ENCODE measurements around the gene MAP3K5.
"Not testable (repeated sequence)": the region's sequence is repeated elsewhere in the genome, so short reads cannot be mapped to it uniquely, and the experiment has no call there.

MAP3K5 gene

GRCh38 chr6:136766274-136766673 lies 26.0 kb downstream of the MAP3K5 start:
- TF ChIP-seq, protein P1, sequence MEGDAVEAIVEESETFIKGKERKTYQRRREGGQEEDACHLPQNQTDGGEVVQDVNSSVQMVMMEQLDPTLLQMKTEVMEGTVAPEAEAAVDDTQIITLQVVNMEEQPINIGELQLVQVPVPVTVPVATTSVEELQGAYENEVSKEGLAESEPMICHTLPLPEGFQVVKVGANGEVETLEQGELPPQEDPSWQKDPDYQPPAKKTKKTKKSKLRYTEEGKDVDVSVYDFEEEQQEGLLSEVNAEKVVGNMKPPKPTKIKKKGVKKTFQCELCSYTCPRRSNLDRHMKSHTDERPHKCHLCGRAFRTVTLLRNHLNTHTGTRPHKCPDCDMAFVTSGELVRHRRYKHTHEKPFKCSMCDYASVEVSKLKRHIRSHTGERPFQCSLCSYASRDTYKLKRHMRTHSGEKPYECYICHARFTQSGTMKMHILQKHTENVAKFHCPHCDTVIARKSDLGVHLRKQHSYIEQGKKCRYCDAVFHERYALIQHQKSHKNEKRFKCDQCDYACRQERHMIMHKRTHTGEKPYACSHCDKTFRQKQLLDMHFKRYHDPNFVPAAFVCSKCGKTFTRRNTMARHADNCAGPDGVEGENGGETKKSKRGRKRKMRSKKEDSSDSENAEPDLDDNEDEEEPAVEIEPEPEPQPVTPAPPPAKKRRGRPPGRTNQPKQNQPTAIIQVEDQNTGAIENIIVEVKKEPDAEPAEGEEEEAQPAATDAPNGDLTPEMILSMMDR (IDR thresholded peaks at IDR 0.05; ENCODE audit: control insufficient read depth, extremely low read depth, insufficient read depth) = no peak
- no peak for DNase-seq (ENCODE audit: low read depth)
- H3K4me3 ChIP-seq (ENCODE audit: low read depth, low read length) = no peak overlapping the region

DNA sequence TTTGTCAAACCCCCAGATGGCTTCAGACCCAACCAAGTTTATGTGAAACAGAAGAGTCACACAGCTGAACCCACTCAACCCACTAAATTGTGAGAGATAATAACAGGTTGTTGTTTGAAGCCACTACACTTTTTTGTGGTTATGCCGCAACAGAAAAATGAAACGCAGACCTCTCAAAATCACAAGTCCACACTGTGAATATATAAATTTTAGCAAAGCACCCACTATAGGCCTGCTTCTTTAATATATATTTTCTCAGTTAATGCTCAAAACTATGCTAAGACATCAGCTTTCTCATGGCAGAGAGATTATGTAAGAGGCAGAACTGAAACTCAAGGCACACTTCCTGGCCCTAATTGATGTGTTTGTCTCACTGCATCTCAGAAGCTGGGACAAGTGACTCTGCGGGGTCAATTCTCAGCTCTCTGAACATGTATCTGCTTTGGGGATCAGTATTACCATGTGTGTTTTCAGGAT lies 27.7 kb downstream of the MAP3K5 start:
- TF ChIP-seq, protein P1 (IDR thresholded peaks at IDR 0.05; ENCODE audit: control insufficient read depth, extremely low read depth, insufficient read depth) = no peak
- no peak for DNase-seq (ENCODE audit: low read depth)
- no peak overlapping the region for H3K4me3 ChIP-seq (ENCODE audit: low read depth, low read length)

- TF ChIP-seq, protein P1 (IDR thresholded peaks at IDR 0.05; ENCODE audit: control insufficient read depth, extremely low read depth, insufficient read depth) = no peak
- no peak overlapping the region for H3K4me3 ChIP-seq (ENCODE audit: low read depth, low read length)
- no peak for DNase-seq (ENCODE audit: low read depth)
Observed at GRCh38 chr6:136763716-136764516, 28.4 kb downstream of the MAP3K5 start.

- TF ChIP-seq, protein P1 (IDR thresholded peaks at IDR 0.05; ENCODE audit: control insufficient read depth, extremely low read depth, insufficient read depth) = no peak
- no peak overlapping the region for H3K4me3 ChIP-seq (ENCODE audit: low read depth, low read length)
- DNase-seq (ENCODE audit: low read depth) = no peak
Observed at GRCh38 chr6:136763255-136763654, 29.0 kb downstream of the MAP3K5 start.

DNA sequence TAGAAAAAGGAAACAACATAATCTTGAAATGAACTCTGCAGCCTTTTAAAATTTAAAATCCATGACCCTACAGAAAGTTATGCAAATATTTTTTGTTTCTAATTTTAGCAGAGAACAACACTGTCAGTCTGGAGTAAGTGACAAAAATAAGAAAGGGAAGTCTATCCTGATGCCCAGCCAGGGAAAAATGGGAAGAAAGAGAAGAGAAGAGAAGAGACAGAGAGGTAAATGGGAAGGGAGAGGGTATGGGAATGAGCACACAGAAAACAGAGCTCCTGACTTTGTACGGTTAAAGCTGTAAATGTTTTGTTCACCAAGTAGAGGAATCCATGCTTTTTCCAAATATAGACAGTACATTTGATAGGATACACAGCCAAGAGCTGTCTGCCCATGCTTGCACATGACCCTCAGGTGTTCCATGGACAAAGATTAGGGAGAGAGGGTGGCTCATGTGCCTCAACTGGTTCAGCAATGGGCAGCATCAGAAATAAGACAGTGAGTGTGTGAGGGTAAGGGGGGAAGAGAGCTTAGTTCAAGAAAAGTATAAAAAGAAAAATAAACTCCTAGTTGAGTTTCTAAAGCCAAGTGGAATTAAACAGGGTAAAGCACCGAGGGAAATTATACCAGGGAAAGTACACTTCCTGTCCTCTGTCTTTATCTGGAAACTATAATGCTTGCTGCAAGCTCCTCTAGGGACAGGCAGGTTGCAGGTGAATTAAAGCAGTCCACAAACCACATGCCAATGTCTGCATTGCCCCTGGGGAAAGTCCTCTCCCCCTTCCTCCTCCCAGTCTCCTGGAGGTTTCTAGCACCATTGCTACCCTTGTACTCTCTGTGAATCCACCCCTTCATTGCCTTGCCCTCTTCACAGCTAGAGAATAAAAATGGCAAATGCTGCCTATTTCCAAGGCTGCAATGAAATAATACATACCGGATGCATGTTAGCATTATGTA lies 30.0 kb downstream of the MAP3K5 start:
- no peak for DNase-seq (ENCODE audit: low read depth)
- TF ChIP-seq, protein P1 (IDR thresholded peaks at IDR 0.05; ENCODE audit: control insufficient read depth, extremely low read depth, insufficient read depth) = no peak
- H3K4me3 ChIP-seq (ENCODE audit: low read depth, low read length) = no peak overlapping the region

- H3K4me3 ChIP-seq (ENCODE audit: low read depth, low read length) = no peak overlapping the region
- TF ChIP-seq, protein P1 (IDR thresholded peaks at IDR 0.05; ENCODE audit: control insufficient read depth, extremely low read depth, insufficient read depth) = no peak
- peak; percentile 50 for DNase-seq (ENCODE audit: low read depth)
Observed at GRCh38 chr6:136761227-136761922, 30.9 kb downstream of the MAP3K5 start.

GRCh38 chr6:136760781-136761180 lies 31.5 kb downstream of the MAP3K5 start:
- DNase-seq (ENCODE audit: low read depth) = not testable (repeated sequence)

More at GRCh38 chr6:136760781-136761180, 31.5 kb downstream of the MAP3K5 start:
- not testable (repeated sequence) for H3K4me3 ChIP-seq (ENCODE audit: low read depth, low read length)

Measured in LNCaP clone FGC (cell line).